GM18505 (cell line): ENCODE measurements around the gene ERCC2.
"Not testable (repeated sequence)": the region's sequence is repeated elsewhere in the genome, so short reads cannot be mapped to it uniquely, and the experiment has no call there.

Experiments
- ATAC-seq: cut with Tn5 transposase; IDR thresholded peaks from one replicate; pipeline ENCODE4 v1.9.1; 2021; ENCODE audit not compliant: unreplicated experiment
- POLR2A ChIP-seq: IDR thresholded peaks from 4 replicates; pipeline ENCODE4 v1.6.1; 2011; ENCODE audit warnings: borderline replicate concordance; ENCODE audit not compliant: insufficient read depth, insufficient read length; ENCODE audit errors: extremely low read depth

The ERCC2 gene

GRCh38 chr19:45322744-45323281, 47.6 kb downstream of the ERCC2 start, which contains the start of gene CKM:
CKM (minus strand) TSS chr19:45322875; CDS start chr19:45319713, 3,162 bp downstream.
- ATAC-seq, result no peak
- TF ChIP-seq POLR2A, result no peak

- ATAC-seq, result no peak
Measured at GRCh38 chr19:45322311-45322710, 48.1 kb downstream of the ERCC2 start.

GRCh38 chr19:45321848-45322247, 48.5 kb downstream of the ERCC2 start:
- no peak for TF ChIP-seq POLR2A
- ATAC-seq, result no peak

More at GRCh38 chr19:45322311-45322710, 48.1 kb downstream of the ERCC2 start:
- no peak for TF ChIP-seq POLR2A

GRCh38 chr19:45320997-45321775, 49.2 kb downstream of the ERCC2 start:
- TF ChIP-seq POLR2A, result no peak
- no peak for ATAC-seq

- no peak for ATAC-seq
- no peak for TF ChIP-seq POLR2A
Measured at GRCh38 chr19:45315304-45315703, 55.1 kb downstream of the ERCC2 start.

GRCh38 chr19:45314708-45315245, 55.6 kb downstream of the ERCC2 start:
- TF ChIP-seq POLR2A, result no peak
- no peak for ATAC-seq

GRCh38 chr19:45312285-45312684, 58.1 kb downstream of the ERCC2 start:
- ATAC-seq, result not testable (repeated sequence)

GRCh38 chr19:45311621-45312020, 58.8 kb downstream of the ERCC2 start:
- no peak for TF ChIP-seq POLR2A
- no peak for ATAC-seq

GRCh38 chr19:45309322-45309721, 61.1 kb downstream of the ERCC2 start:
- ATAC-seq, result not testable (repeated sequence)

GRCh38 chr19:45307361-45307760, 63.0 kb downstream of the ERCC2 start:
- TF ChIP-seq POLR2A, result no peak
- no peak for ATAC-seq

- no peak for ATAC-seq
- no peak for TF ChIP-seq POLR2A
Measured at GRCh38 chr19:45306518-45307027, 63.8 kb downstream of the ERCC2 start.

GRCh38 chr19:45306040-45306439, 64.3 kb downstream of the ERCC2 start:
- ATAC-seq, result no peak
- TF ChIP-seq POLR2A, result no peak

- no peak for TF ChIP-seq POLR2A
- ATAC-seq, result no peak
Measured at GRCh38 chr19:45305421-45305820, 65.0 kb downstream of the ERCC2 start.

GRCh38 chr19:45305007-45305406, 65.4 kb downstream of the ERCC2 start:
- no peak for ATAC-seq
- no peak for TF ChIP-seq POLR2A
